Measurements from ENCODE around the gene INF2. TPM values are rescaled to one million over a fixed set of nuclear protein-coding genes. Genes with fewer than 3 reads are reported as not detected.

INF2 gene
- total and polyA plus RNA-seq, 9 of the 15 experiments (the other 6 are each of a cell fraction or from before 2014, with no cell fraction given): 0.56 to 31.3 (median 7.8) TPM

GRCh38 chr14:104757681-104758392, 68.4 kb downstream of the INF2 start:
- BruUV-seq (replicated peaks): no TSS peak
- CTCF ChIA-PET (ENCODE audit: low intra/inter-chr PET ratio): no interaction called here
- TF ChIP-seq ZNF561 (CRISPR knock-in tag; conservative IDR thresholded peaks at IDR 0.05): no peak
- no peak for TF ChIP-seq FOSL1 (tag; conservative IDR thresholded peaks at IDR 0.05)
- no peak for TF ChIP-seq ZNF311 (CRISPR knock-in tag; IDR thresholded peaks at IDR 0.05)
- no peak for TF ChIP-seq ZNF175 (CRISPR knock-in tag; IDR thresholded peaks at IDR 0.05; ENCODE audit: low read depth)
- no peak for TF ChIP-seq HEY1 (CRISPR knock-in tag; IDR thresholded peaks at IDR 0.05; ENCODE audit: borderline replicate concordance)
- no peak for TF ChIP-seq NEUROD1 (IDR thresholded peaks at IDR 0.05; ENCODE audit: borderline replicate concordance, low read depth, low read length, partially characterized antibody)
- no peak for TF ChIP-seq SPI1 (IDR thresholded peaks at IDR 0.05; ENCODE audit: borderline replicate concordance, low read depth, low read length)
- TF ChIP-seq EP300 (IDR thresholded peaks at IDR 0.05; ENCODE audit: low read length): no peak
- TF ChIP-seq GABPB1 (CRISPR knock-in tag; IDR thresholded peaks at IDR 0.05): no peak
- no peak for TF ChIP-seq ESRRB (CRISPR knock-in tag; IDR thresholded peaks at IDR 0.05; ENCODE audit: borderline replicate concordance)
- TF ChIP-seq, protein P1, sequence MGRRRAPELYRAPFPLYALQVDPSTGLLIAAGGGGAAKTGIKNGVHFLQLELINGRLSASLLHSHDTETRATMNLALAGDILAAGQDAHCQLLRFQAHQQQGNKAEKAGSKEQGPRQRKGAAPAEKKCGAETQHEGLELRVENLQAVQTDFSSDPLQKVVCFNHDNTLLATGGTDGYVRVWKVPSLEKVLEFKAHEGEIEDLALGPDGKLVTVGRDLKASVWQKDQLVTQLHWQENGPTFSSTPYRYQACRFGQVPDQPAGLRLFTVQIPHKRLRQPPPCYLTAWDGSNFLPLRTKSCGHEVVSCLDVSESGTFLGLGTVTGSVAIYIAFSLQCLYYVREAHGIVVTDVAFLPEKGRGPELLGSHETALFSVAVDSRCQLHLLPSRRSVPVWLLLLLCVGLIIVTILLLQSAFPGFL (CRISPR knock-in tag; IDR thresholded peaks at IDR 0.05): no peak
- TF ChIP-seq SRSF3 (IDR thresholded peaks at IDR 0.05; ENCODE audit: insufficient read depth, low read length): no peak
- TF ChIP-seq, protein P2, sequence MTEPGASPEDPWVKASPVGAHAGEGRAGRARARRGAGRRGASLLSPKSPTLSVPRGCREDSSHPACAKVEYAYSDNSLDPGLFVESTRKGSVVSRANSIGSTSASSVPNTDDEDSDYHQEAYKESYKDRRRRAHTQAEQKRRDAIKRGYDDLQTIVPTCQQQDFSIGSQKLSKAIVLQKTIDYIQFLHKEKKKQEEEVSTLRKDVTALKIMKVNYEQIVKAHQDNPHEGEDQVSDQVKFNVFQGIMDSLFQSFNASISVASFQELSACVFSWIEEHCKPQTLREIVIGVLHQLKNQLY (CRISPR knock-in tag; conservative IDR thresholded peaks at IDR 0.05): no peak
- TF ChIP-seq HSF4 (CRISPR knock-in tag; IDR thresholded peaks at IDR 0.05; ENCODE audit: borderline replicate concordance): no peak
- no peak for TF ChIP-seq ZNF232 (CRISPR knock-in tag; IDR thresholded peaks at IDR 0.05)

More at GRCh38 chr14:104757681-104758392, 68.4 kb downstream of the INF2 start:
- DNase-seq (ENCODE audit: extremely low read depth in 1 of 4, low spot score in 3 of 4): no peak
- Histone ChIP-seq H3K4me2 (ENCODE audit: insufficient read depth, low read length) (no peak overlapping the region), H2AFZ (ENCODE audit: low read depth, low read length) (no peak overlapping the region), H3K4me1 (replicated peaks in 1 of 2; ENCODE audit: control insufficient read depth in 2 of 2, insufficient read depth in 2 of 2, low read length in 2 of 2) (peaks cover 9 to 28% of the 10 kb centered on the region in 2 experiments; a peak in 3 of 5 replicates), H3K9me1 (ENCODE audit: control insufficient read depth, insufficient read depth, low read length) (no peaks in the 10 kb centered on the region), H3K79me2 (ENCODE audit: control insufficient read depth, insufficient read depth, low read length) (peaks cover 26% of the 10 kb centered on the region), H3K9ac (ENCODE audit: insufficient read depth in 1 of 2, low read depth in 2 of 2, low read length in 2 of 2) (peak overlapping the region in 1 of 2 experiments; percentile 9; a peak in 1 of 4 replicates), H3K4me3 (no peak overlapping the region), H3K27ac (ENCODE audit: extremely low read depth, low read depth, low read length) (no peak overlapping the region), H4K20me1 (replicated peaks; ENCODE audit: control insufficient read depth, insufficient read depth, low read length) (0 out of 2 replicates have a peak, but pooled peaks cover 8% of the 10 kb centered on the region), H3K9me3 (replicated peaks; ENCODE audit: control insufficient read depth, insufficient read depth, low read depth, low read length) (no peaks in the 10 kb centered on the region), H3K36me3 (ENCODE audit: control insufficient read depth, insufficient read depth, low read length) (peaks cover 56% of the 10 kb centered on the region; the same call in 2 of the 3 replicates), H3K27me3 (ENCODE audit: control insufficient read depth in 2 of 2, insufficient read depth in 2 of 2, low read length in 2 of 2) (no peaks in the 10 kb centered on the region)
- in situ Hi-C loops (cut with MboI): no loop called here
- intact Hi-C loops (cut with micrococcal nuclease): no loop called here
- WGBS (ENCODE audit: insufficient coverage, low coverage, missing lambda C conversion rate): 94% methylated on average over 12 of the region's 19 CpGs
- POLR2A ChIA-PET: interaction anchor here (0.6 to 1.1 kb wide), 2 partner anchors 11 to 13 kb away, joined by 3 to 4 read pairs; no protein-coding TSS in a partner anchor
- no peak for ATAC-seq
- no peak for FAIRE-seq

Measured in K562 (cell line).